Measurements from ENCODE around the gene RAPGEF6.

The RAPGEF6 gene

GRCh38 chr5:131384173-131384572 is 250.9 kb downstream of the RAPGEF6 start:
- DNase-seq: no peak

DNA sequence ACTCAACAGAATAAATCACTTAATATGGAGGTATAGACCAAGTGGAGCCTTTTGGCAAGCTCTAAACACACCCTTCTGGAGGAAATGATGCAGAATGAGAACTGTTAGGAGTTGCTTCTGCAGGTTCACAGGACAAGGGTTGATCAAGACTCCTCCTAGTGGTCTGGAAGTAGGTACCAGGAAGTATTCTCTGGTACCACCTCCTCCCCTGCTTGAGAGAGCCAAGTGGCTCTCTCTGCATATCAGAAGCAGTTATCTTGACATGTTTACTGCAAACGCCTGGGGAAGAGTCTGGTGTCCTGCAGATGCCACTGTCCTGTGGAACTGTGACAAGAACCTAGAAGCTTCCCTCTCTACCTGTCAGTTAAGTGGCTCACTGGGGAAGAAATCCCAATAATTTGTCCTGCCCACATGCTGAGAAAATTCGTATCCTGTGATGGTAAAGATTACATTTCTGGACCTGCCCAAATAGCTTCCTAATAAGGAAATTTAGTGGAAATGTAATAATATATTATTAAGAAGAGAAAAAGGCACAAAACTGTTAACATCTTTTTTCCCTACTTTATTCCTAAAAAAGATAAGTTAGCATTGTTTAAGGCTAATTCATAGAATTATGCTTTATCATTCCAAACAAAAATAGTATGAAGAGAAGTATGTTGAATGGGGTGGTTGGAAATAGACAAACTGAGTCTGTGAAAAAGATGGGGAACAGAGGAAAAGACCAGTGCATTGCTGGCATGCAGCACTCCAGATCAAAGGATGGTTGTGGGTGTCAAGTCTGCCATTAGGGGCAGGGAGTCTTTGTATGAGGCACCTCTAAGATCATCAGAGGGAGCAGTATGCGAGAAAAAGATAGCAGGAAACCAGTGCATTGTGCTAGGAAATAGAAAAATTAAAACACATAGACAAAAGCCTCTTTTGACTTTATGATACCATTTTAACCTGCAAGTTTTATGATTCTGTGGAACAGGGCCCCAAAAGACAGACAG is 252.3 kb downstream of the RAPGEF6 start:
- DNase-seq: peak; percentile 80

GRCh38 chr5:131381777-131382176 is 253.3 kb downstream of the RAPGEF6 start:
- DNase-seq: no peak

DNA sequence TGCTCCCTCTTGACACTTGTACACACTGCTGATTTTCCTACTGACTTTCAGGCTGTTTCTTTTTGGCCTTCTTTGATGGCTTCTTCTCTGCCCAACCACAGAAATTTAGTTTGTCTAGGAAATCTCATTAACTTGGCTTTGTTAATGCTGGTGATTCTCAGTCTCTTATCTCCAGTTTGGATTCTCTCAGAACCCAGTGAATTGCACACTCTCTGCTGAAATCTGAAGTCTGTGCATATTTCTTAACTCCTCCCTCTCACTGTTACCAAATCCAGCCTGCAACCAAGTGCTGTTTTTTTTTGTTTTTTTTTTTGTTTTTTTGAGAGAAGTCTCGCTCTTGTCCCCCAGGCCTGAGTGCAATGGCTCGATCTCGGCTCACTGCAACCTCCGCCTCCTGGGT is 254.0 kb downstream of the RAPGEF6 start:
- DNase-seq: no peak

GRCh38 chr5:131380238-131380637 is 254.8 kb downstream of the RAPGEF6 start:
- peak; percentile 44 for DNase-seq

- DNase-seq: peak; percentile 91
Measured at GRCh38 chr5:131379723-131380122, 255.3 kb downstream of the RAPGEF6 start.

- DNase-seq: peak; percentile 41
Measured at GRCh38 chr5:131378721-131379541, 256.1 kb downstream of the RAPGEF6 start.

DNA sequence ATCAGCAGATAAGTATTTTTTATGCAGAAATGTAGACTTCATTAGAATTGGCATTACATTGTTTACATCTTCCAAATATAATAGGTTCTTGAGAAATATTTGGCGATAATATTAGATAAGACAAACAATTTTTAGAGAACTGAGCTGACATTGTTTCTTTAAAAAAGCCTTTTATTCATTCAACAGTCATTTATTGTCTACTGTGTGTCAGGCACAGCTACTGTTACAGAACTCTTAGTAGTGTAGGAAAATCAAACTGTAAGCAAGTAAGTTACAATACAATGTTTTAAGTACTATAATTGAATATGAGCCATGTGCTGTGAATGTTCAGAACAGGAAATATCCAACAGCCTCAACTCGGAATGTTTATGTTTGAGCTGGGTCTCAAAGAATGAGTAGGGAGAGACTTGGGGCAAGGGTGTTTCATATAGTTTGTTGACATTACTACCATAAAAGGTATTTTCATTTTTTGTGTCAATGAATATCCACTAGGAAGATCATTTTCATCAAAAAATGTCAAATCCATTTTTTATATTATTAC is 257.2 kb downstream of the RAPGEF6 start:
- no peak for DNase-seq

DNA sequence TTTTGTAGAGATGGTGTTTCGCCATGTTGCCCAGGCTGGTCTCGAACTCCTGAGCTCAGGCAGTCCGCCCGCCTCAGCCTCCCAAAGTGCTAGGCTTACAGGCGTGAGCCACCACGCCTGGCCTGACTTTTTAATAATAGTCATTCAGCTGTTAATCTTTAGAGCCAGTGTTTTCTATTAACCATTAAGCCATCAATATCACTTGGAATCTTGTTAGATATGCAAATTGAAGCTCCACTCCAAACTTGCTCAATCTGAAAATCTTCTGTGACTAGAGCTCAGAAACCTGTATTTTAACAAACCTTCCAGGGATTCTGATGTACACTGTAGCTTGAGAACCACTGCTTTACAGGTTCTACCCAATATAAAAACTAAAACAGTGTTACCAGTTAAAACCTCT is 257.7 kb downstream of the RAPGEF6 start:
- DNase-seq: no peak

DNA sequence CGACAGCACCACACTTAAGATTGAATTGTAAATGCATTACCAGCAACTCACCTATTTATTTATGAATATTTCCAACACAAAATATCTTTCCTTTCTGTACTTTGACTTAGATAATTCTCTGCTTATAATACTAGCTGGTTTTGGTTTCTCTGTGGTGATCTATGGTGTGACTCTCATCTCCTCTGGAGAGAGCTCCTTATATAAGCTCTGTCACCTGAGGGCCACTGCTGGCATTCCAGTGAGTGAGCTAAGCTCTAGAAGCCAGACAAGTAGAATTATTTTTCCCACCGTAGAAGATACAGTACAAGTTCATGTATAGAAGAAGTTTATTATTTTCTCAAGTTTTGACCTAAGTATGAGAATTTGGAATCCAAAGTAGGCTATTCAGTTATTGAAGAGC is 259.7 kb downstream of the RAPGEF6 start:
- DNase-seq: peak; percentile 33
